ENCODE measurements around the gene TYMS. TPM values are rescaled to one million over a fixed set of nuclear protein-coding genes. Genes with fewer than 3 reads are reported as not detected.
A peak's percentile ranks its signal among the peaks of the same experiment; 100 is the strongest.

The TYMS gene
- total RNA-seq, 4 donors from 2014 or later, result 0.50 to 6.4 (median 0.65) TPM; not detected in 1

- no peak for DNase-seq (ENCODE audit: low spot score)
- ATAC-seq (ENCODE audit: low FRiP score), result peak; percentile 45
- TF ChIP-seq, protein P1, sequence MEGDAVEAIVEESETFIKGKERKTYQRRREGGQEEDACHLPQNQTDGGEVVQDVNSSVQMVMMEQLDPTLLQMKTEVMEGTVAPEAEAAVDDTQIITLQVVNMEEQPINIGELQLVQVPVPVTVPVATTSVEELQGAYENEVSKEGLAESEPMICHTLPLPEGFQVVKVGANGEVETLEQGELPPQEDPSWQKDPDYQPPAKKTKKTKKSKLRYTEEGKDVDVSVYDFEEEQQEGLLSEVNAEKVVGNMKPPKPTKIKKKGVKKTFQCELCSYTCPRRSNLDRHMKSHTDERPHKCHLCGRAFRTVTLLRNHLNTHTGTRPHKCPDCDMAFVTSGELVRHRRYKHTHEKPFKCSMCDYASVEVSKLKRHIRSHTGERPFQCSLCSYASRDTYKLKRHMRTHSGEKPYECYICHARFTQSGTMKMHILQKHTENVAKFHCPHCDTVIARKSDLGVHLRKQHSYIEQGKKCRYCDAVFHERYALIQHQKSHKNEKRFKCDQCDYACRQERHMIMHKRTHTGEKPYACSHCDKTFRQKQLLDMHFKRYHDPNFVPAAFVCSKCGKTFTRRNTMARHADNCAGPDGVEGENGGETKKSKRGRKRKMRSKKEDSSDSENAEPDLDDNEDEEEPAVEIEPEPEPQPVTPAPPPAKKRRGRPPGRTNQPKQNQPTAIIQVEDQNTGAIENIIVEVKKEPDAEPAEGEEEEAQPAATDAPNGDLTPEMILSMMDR (IDR thresholded peaks at IDR 0.05), result no peak
These were observed 45.9 kb downstream of the TYMS start for GRCh38 chr18:703213-703967.

DNA sequence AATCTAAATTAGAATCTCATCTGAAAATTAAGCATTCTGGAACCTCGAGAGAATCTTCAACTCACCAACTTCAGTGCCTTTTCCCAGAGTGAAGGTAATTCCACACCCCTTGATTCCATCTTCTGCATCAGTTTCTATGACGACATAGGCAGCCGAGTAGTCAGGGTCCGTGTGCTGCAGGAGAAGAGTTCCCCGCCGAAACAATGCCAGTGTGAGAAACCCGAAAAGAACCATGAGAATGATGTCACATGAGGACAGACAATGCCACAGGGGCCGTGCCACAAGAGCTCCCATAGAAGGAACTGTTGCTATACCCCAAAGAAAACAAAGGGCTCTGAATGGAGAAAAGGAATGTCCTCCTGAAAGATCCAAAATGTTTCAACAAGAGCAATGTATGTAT lies 49.0 kb downstream of the TYMS start:
- ATAC-seq (ENCODE audit: low FRiP score), result no peak
- no peak for DNase-seq (ENCODE audit: low spot score)
- TF ChIP-seq, protein P1 (IDR thresholded peaks at IDR 0.05), result no peak

DNA sequence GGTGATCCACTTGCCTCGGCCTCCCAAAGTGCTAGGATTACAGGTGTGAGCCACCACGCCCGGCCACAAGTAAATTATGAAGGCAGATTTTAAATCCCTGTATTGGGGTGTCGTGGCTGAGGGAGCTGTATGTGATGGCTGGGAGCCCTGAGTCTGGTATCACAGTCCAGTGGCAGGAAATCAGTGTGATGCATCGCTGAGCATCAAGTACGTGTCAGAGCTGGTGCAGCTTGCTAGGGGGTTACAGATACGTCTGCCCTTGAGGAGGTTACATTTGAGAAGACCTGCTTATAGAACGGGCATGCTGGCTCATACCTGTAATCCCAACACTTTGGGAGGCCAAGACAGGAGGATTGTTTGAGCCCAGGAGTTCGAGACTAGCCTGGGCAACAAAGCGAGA lies 50.6 kb downstream of the TYMS start:
- ATAC-seq (ENCODE audit: low FRiP score) (no peak), DNase-seq (ENCODE audit: low spot score) (no peak)

DNA sequence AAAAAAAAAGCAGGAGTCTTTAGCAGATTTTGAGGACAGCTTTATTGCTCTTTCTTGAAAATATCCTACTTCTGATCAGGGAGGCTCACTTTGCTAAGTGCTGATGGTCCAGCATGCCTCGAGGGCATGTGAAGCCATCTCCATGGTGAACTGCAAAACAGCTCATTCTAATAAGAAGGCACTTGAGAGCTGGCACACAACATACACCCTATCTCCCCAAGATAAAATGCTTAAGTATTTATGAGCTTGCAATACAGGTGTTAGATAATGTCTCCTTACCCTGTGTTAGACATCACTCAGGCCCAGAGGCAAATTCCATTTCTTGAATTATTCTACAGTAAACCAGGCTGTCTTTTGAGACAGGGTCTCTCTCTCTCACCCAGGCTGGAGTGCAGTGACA lies 52.3 kb downstream of the TYMS start:
- no peak for ATAC-seq (ENCODE audit: low FRiP score)
- TF ChIP-seq, protein P1 (IDR thresholded peaks at IDR 0.05), result no peak
- no peak for DNase-seq (ENCODE audit: low spot score)

More for the DNA sequence above, 50.6 kb downstream of the TYMS start:
- TF ChIP-seq, protein P1 (IDR thresholded peaks at IDR 0.05), result no peak

DNA sequence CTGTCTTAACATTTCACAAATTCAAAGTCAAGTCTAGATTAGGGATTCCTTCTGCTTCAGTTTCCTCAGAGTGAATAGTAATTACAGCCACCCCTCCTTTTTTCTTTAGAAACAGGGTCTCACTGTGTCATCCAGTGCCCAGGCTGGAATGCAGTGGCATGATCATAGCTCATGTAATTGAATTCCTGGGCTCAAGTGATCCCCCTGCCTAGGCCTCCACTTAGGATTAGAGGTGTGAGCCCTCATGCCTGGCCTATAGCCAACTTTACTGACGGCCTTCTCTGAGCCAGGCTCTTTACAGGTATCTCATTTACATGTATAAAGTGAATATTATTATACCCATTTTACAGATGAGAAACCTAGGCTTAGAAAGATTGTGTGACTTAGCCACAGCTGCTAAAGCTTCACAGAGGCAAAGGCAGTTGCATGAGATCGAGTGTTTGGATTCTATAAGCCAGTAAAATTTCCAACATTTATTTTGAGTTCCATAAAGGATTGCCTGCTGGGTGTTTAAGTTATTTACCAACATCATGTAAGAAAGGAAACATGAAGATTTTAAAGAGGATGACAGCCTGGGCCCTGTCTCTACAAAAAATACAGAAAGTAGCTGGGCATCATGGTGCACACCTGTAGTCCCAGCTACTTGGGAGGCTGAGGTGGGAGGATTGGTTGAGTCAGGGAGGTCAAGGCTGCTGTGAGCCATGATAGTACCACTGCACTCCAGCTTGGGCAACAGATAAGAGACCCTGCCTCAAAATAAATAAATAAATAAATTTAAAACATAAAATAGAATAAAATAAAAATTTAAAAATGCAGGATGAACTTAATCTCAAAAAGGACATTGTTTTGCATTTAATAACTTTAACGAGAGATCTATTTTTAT lies 53.2 kb downstream of the TYMS start:
- TF ChIP-seq, protein P1 (IDR thresholded peaks at IDR 0.05), result no peak
- ATAC-seq (ENCODE audit: low FRiP score), result no peak
- no peak for DNase-seq (ENCODE audit: low spot score)

- TF ChIP-seq, protein P1 (IDR thresholded peaks at IDR 0.05), result no peak
- no peak for DNase-seq (ENCODE audit: low spot score)
- no peak for ATAC-seq (ENCODE audit: low FRiP score)
These were observed 53.8 kb downstream of the TYMS start for GRCh38 chr18:711310-711656.

Measured in omental fat pad (tissue), 4 donors.